HG02610 (cell line): ENCODE data around the gene FES.
"Not testable (repeated sequence)": the region's sequence is repeated elsewhere in the genome, so short reads cannot be mapped to it uniquely, and the experiment has no call there.

ENCODE experiments used
- ATAC-seq: cut with Tn5 transposase; IDR thresholded peaks from one replicate; pipeline ENCODE4 v1.9.1; 2021; ENCODE audit warnings: mild to moderate bottlenecking, moderate library complexity; ENCODE audit not compliant: unreplicated experiment

The FES gene

GRCh38 chr15:90928106-90928505, 43.8 kb downstream of the FES start:
- not testable (repeated sequence) for ATAC-seq

- peak; percentile 1 for ATAC-seq
Measured at GRCh38 chr15:90929246-90930019, 45.1 kb downstream of the FES start.

- ATAC-seq = no peak
Measured at GRCh38 chr15:90930861-90931574, 46.7 kb downstream of the FES start.

- ATAC-seq = no peak
Measured at GRCh38 chr15:90931575-90931827, 47.2 kb downstream of the FES start.

GRCh38 chr15:90931828-90932659, 47.7 kb downstream of the FES start, which contains the start of gene HDDC3:
Gene HDDC3 (minus strand): TSS chr15:90932549. CDS start chr15:90932540, 9 bp downstream.
- ATAC-seq = peak; percentile 47

- ATAC-seq = no peak
Measured at GRCh38 chr15:90932660-90932991, 48.3 kb downstream of the FES start.

GRCh38 chr15:90933301-90933700, 49.0 kb downstream of the FES start:
- ATAC-seq = no peak

- ATAC-seq = peak; percentile 32
Measured at GRCh38 chr15:90934256-90934948, 50.1 kb downstream of the FES start.

GRCh38 chr15:90934949-90935751, 50.8 kb downstream of the FES start, which contains the start of gene UNC45A:
Gene UNC45A (plus strand): TSS chr15:90935285. CDS start chr15:90935325, 40 bp downstream.
- peak; percentile 71 for ATAC-seq

- no peak for ATAC-seq
Measured at GRCh38 chr15:90936823-90937222, 52.5 kb downstream of the FES start.

GRCh38 chr15:90938261-90938660, 54.0 kb downstream of the FES start:
- no peak for ATAC-seq

- ATAC-seq = no peak
Measured at GRCh38 chr15:90939756-90940155, 55.5 kb downstream of the FES start.

- ATAC-seq = no peak
Measured at GRCh38 chr15:90941038-90941437, 56.7 kb downstream of the FES start.

- ATAC-seq = no peak
Measured at GRCh38 chr15:90942354-90943120, 58.2 kb downstream of the FES start.

- no peak for ATAC-seq
Measured at GRCh38 chr15:90945091-90945490, 60.8 kb downstream of the FES start.
